HEK293T (cell line): ENCODE results near the gene EPSTI1.

Experiments
- BHLHE40 ChIP-seq: fragments of 450-650 bp; IDR thresholded peaks from 2 replicates; pipeline ENCODE4 v1.6.1; 2016; ENCODE audit warnings: mild to moderate bottlenecking, moderate library complexity, borderline replicate concordance
- ELF4 ChIP-seq: fragments of 450-650 bp; IDR thresholded peaks from 2 replicates; pipeline ENCODE4 v1.6.1; 2017; ENCODE audit warnings: antibody characterized with exemption
- FOXA1 ChIP-seq: fragments of 450-650 bp; IDR thresholded peaks from 2 replicates; pipeline ENCODE4 v1.6.1; 2016; ENCODE audit warnings: mild to moderate bottlenecking
- FOXK2 ChIP-seq: fragments of 450-650 bp; IDR thresholded peaks from 2 replicates; pipeline ENCODE4 v1.6.1; 2016; ENCODE audit warnings: mild to moderate bottlenecking
- HDGF ChIP-seq: fragments of 450-650 bp; IDR thresholded peaks from 2 replicates; pipeline ENCODE4 v1.6.1; 2017; ENCODE audit warnings: antibody characterized with exemption, borderline replicate concordance
- SP1 ChIP-seq: fragments of 450-650 bp; IDR thresholded peaks from 2 replicates; pipeline ENCODE4 v1.6.1; 2017
- SUZ12 ChIP-seq: fragments of 450-650 bp; IDR thresholded peaks from 2 replicates; pipeline ENCODE4 v1.6.1; 2016; ENCODE audit warnings: mild to moderate bottlenecking
- TARDBP ChIP-seq: fragments of 450-650 bp; IDR thresholded peaks from 2 replicates; pipeline ENCODE4 v1.6.1; 2016

- TF ChIP-seq FOXA1 (no peak), BHLHE40 (no peak), FOXK2 (no peak), SUZ12 (no peak), TARDBP (no peak), HDGF (no peak), SP1 (no peak), ELF4 (no peak)
Observed at GRCh38 chr13:42864952-42865767, 126.9 kb downstream of the EPSTI1 start.
